A549 treated with dexamethasone at 1 μM for 4 hours (cell line): ENCODE measurements around the gene SART1. TPM values are rescaled to one million over a fixed set of nuclear protein-coding genes. Genes with fewer than 3 reads are reported as not detected.

Experiments
- total RNA-seq: library from RNA; stranded (reverse); fragments of 200-300 nt; extraction: Qiagen RNA extraction; gene quantifications from 5 replicates; pipeline ENCODE4 v1.2.3, GENCODE V29; 2022

SART1 gene, protein sequence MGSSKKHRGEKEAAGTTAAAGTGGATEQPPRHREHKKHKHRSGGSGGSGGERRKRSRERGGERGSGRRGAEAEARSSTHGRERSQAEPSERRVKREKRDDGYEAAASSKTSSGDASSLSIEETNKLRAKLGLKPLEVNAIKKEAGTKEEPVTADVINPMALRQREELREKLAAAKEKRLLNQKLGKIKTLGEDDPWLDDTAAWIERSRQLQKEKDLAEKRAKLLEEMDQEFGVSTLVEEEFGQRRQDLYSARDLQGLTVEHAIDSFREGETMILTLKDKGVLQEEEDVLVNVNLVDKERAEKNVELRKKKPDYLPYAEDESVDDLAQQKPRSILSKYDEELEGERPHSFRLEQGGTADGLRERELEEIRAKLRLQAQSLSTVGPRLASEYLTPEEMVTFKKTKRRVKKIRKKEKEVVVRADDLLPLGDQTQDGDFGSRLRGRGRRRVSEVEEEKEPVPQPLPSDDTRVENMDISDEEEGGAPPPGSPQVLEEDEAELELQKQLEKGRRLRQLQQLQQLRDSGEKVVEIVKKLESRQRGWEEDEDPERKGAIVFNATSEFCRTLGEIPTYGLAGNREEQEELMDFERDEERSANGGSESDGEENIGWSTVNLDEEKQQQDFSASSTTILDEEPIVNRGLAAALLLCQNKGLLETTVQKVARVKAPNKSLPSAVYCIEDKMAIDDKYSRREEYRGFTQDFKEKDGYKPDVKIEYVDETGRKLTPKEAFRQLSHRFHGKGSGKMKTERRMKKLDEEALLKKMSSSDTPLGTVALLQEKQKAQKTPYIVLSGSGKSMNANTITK
- 46.1 to 70.0 TPM (median 66.5 TPM) in 5 replicates for total RNA-seq

GRCh38 chr11:65961267-65962140, at the start of gene SART1:
SART1 (plus strand) TSS chr11:65961734; CDS start chr11:65961781, 47 bp downstream.

GRCh38 chr11:65918211-65919140, 43.1 kb upstream of the SART1 start, which contains the start of gene C11orf68:
C11orf68 (minus strand) TSS chr11:65919062; CDS start chr11:65919031, 31 bp downstream.

GRCh38 chr11:65919141-65919572, 42.4 kb upstream of the SART1 start, which contains the start of gene DRAP1:
DRAP1 (plus strand) TSS chr11:65919426; CDS start chr11:65919502, 76 bp downstream.

DNA sequence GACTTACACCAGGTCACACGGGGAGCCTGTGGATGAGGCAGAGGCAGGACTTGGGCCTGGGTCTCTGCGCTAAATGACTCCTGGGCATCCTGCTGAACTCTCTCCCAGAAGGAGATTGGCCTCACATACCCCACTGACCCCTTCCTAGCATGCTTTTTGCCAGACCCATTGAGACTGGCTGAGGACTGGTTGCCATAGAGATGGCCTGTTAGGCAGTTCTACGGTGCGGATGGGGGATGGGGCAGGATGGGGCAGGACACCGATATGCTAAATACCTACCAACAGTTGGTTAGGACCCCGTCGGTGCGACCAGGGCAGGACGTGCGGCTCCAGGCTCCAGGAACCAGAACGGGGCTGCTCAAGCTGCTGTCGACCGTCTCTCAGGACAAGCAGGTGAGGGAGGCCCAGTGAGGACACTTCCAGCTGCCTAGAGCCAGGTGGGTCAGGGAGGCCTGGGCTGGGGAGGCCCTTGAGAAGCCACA, 16.1 kb upstream of the SART1 start, which contains the start of gene TSGA10IP:
TSGA10IP (plus strand) TSS at position 51 of the 482 bp plus-strand sequence; CDS start at position 247, 196 bp downstream.

DNA sequence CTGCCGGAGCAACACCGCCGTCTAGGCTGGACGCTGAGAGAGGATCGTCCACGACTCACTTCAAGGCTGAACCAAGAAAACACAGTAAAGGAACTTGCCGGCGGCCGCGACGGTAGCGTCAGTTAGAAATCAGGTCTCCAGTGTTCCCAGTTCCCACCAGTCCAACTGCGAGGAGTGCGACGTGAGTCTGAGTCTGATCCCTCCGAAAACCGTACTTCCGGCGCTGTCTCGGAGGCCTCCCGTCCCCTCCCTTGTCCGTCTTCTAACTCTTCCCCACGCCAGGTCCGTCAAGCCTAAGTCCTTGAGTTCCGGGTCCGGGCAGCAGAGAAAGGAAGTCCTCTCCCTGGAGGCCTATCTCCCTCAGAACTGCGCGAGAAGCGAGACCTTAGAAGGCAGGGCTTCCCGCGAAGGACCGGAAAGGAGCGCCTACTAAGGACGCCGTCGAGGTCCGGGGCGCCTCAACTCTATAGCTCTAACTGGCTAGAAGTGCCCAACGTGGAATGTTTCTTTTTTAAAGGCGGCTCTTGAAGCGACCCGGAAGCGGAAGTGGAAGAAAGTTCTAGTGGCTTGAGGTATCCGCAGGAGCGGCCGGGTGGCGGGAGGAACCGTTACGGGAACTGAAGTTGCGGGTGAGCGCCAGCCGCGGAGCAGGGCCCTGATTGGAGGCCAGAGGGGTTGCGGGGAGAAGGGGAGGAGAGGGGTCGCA, 40.6 kb downstream of the SART1 start, which contains the start of the genes BANF1 and EIF1AD:
BANF1 (plus strand) TSS at position 562 of the 706 bp plus-strand sequence. CDS start 748 bp downstream, outside the sequence.
EIF1AD (minus strand) TSS at position 216 of the 706 bp plus-strand sequence. CDS start 1,768 bp downstream, outside the sequence.

DNA sequence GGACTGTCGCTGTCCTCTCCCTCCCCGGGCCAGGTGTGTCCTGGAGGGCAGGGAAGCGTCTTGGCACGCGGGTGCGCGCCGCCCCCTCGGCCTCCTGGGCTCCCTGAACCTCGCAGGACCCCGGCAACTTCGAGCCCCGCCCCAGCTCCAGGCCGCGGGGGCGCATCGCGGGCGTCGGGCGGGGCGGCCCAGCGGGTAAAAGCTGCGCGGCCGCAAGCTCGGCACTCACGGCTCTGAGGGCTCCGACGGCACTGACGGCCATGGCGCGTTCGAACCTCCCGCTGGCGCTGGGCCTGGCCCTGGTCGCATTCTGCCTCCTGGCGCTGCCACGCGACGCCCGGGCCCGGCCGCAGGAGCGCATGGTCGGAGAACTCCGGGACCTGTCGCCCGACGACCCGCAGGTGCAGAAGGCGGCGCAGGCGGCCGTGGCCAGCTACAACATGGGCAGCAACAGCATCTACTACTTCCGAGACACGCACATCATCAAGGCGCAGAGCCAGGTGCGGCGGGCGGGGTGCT, 50.3 kb downstream of the SART1 start, which contains the start of gene CST6:
CST6 (plus strand) TSS at position 224 of the 519 bp plus-strand sequence; CDS start at position 261, 37 bp downstream.

GRCh38 chr11:66026017-66026529, 64.5 kb downstream of the SART1 start, which contains the start of gene CATSPER1:
CATSPER1 (minus strand) TSS chr11:66026479; CDS start chr11:66026379, 100 bp downstream.

Other genes starting within 250 kb of the SART1 start
- 43.0 to 54.7 TPM (median 52.9 TPM) in 5 replicates for gene KAT5, start 249.5 kb upstream of the SART1 start, total RNA-seq
- 22.8 to 46.0 TPM (median 44.1 TPM) in 5 replicates for gene RNASEH2C, start 240.9 kb upstream of the SART1 start, total RNA-seq
- gene AP5B1, start 180.8 kb upstream of the SART1 start, total RNA-seq: 7.5 to 12.1 TPM (median 10.0 TPM) in 5 replicates
- 0.05 to 0.12 TPM (median 0.08 TPM) in 5 replicates for gene OVOL1, start 174.7 kb upstream of the SART1 start, total RNA-seq
- 0.03 to 0.08 TPM (median 0.04 TPM) in 3 of 5 replicates, not detected in the others for gene SNX32, start 127.8 kb upstream of the SART1 start, total RNA-seq
- 2,038 to 2,379 TPM (median 2,208 TPM) in 5 replicates for gene CFL1, start 103.6 kb upstream of the SART1 start, total RNA-seq
- 22.6 to 34.8 TPM (median 32.1 TPM) in 5 replicates for gene MUS81, start 101.3 kb upstream of the SART1 start, total RNA-seq
- gene EFEMP2, start 88.9 kb upstream of the SART1 start, total RNA-seq: 0.21 to 1.0 TPM (median 0.78 TPM) in 5 replicates
- gene CTSW, start 81.9 kb upstream of the SART1 start, total RNA-seq: 0.07 to 0.15 TPM in 2 of 5 replicates, not detected in the others
- gene FIBP, start 73.3 kb upstream of the SART1 start, total RNA-seq: 68.8 to 91.4 TPM (median 86.2 TPM) in 5 replicates
- gene CCDC85B, start 71.1 kb upstream of the SART1 start, total RNA-seq: 20.6 to 40.4 TPM (median 35.5 TPM) in 5 replicates
- gene FOSL1, start 61.3 kb upstream of the SART1 start, total RNA-seq: 101 to 162 TPM (median 128 TPM) in 5 replicates
- 27.5 to 41.8 TPM (median 38.7 TPM) in 5 replicates for gene C11orf68, start 42.7 kb upstream of the SART1 start, total RNA-seq
- gene DRAP1, start 42.3 kb upstream of the SART1 start, total RNA-seq: 168 to 287 TPM (median 230 TPM) in 5 replicates
- gene TSGA10IP, start 16.3 kb upstream of the SART1 start, total RNA-seq: not detected in 5 replicates
- 39.5 to 47.3 TPM (median 42.0 TPM) in 5 replicates for gene EIF1AD, start 40.4 kb downstream of the SART1 start, total RNA-seq
- 383 to 500 TPM (median 463 TPM) in 5 replicates for gene BANF1, start 40.8 kb downstream of the SART1 start, total RNA-seq
- not detected in 5 replicates for gene CST6, start 50.3 kb downstream of the SART1 start, total RNA-seq
- gene CATSPER1, start 64.7 kb downstream of the SART1 start, total RNA-seq: 0.61 to 0.99 TPM (median 0.95 TPM) in 5 replicates
- gene GAL3ST3, start 87.4 kb downstream of the SART1 start, total RNA-seq: not detected in 5 replicates
- gene SF3B2, start 90.6 kb downstream of the SART1 start, total RNA-seq: 175 to 193 TPM (median 190 TPM) in 5 replicates
- 61.9 to 105 TPM (median 92.3 TPM) in 5 replicates for gene PACS1, start 108.5 kb downstream of the SART1 start, total RNA-seq